A549 (cell line): ENCODE data around the gene KIAA2012.

Experiments
- CHD2 ChIP-seq: fragments of 150-350 bp; IDR thresholded peaks from 2 replicates; pipeline ENCODE4 v1.6.1; 2014; ENCODE audit warnings: low read length; ENCODE audit not compliant: partially characterized antibody
- SREBF2 ChIP-seq: fragments of 450-650 bp; IDR thresholded peaks from 2 replicates; pipeline ENCODE4 v1.6.1; 2014; ENCODE audit warnings: mild to moderate bottlenecking, moderate library complexity

GRCh38 chr2:202178346-202178958, 105.4 kb downstream of the KIAA2012 start:
- no peak for TF ChIP-seq CHD2
- no peak for TF ChIP-seq SREBF2
